Upper lobe of left lung (tissue), 6 donors: ENCODE results near the gene PGGT1B. TPM values are rescaled to one million over a fixed set of nuclear protein-coding genes. Genes with fewer than 3 reads are reported as not detected.
"Not testable (repeated sequence)": the region's sequence is repeated elsewhere in the genome, so short reads cannot be mapped to it uniquely, and the experiment has no call there.

Source experiments
- ATAC-seq, 2 donors: fragments of 200-7000 bp; cut with Tn5 transposase; one replicate each; pipeline ENCODE4 v1.9.1; 2022; ENCODE audit warnings: mild to moderate bottlenecking in 2 of 2, moderate library complexity in 2 of 2; ENCODE audit not compliant: low FRiP score in 2 of 2
- DNase-seq, 2 donors: peaks; one replicate each; pipeline ENCODE4 v3.0.0-alpha.2; 2019 to 2020
- H3K27ac ChIP-seq, 4 donors: fragments of 200-600 bp; sonication (generic); one replicate each; pipeline ENCODE4 v1.5.1; 2016 to 2019
- H3K27me3 ChIP-seq, 4 donors: fragments of 200-600 bp; sonication (generic); one replicate each; pipeline ENCODE4 v1.5.1; 2017 to 2019
- H3K36me3 ChIP-seq, 4 donors: fragments of 200-600 bp; sonication (generic); one replicate each; pipeline ENCODE4 v1.5.1; 2016 to 2019
- H3K4me1 ChIP-seq, 4 donors: fragments of 200-600 bp; sonication (generic); one replicate each; pipeline ENCODE4 v1.5.1; 2018 to 2019
- H3K4me3 ChIP-seq, 4 donors: fragments of 200-600 bp; sonication (generic); one replicate each; pipeline ENCODE4 v1.5.1; 2017 to 2019; ENCODE audit warnings: mild to moderate bottlenecking in 2 of 4, moderate library complexity in 1 of 4
- H3K9me3 ChIP-seq, 4 donors: fragments of 200-600 bp; sonication (generic); one replicate each; pipeline ENCODE4 v1.5.1; 2018 to 2019
- EP300 ChIP-seq, 4 donors: sonication (generic); formaldehyde crosslinking; IDR thresholded peaks; one replicate each; pipeline ENCODE4 v1.5.1; 2017; ENCODE audit warnings: antibody characterized with exemption in 4 of 4, control low read depth in 2 of 4
- POLR2A ChIP-seq, 4 donors: fragments of 450-650 bp; IDR thresholded peaks; one replicate each; pipeline ENCODE4 v1.5.1; 2016 to 2017; ENCODE audit warnings: antibody characterized with exemption in 4 of 4, mild to moderate bottlenecking in 2 of 4
- POLR2AphosphoS5 ChIP-seq, 2 donors: sonication (generic); formaldehyde crosslinking; IDR thresholded peaks; one replicate each; pipeline ENCODE4 v1.5.1; 2017; ENCODE audit warnings: antibody characterized with exemption in 2 of 2
- WGBS, 2 donors: methylation state at CpG; one replicate each; pipeline ENCODE4 v1.1.5; 2017 to 2018; 5-methylcytosine and 5-hydroxymethylcytosine counted together
- total RNA-seq, 6 donors: library from RNA; depleted of rRNA in 4 of 6; stranded (reverse); fragments of >200 nt in 4 of 6; gene quantifications; one replicate each; pipeline versions ENCODE4 v1.1.0 to v1.2.1, GENCODE V29; 2016 to 2021
- TF ChIP-seq, protein P1 (sequence below), 6 experiments: fragments of 450-650 bp in 4 of 6; fragments of 200-600 bp in 2 of 6; sonication (generic) in 2 of 6; IDR thresholded peaks; one replicate each; pipeline ENCODE4 v1.5.1; 2016 to 2019; ENCODE audit warnings: antibody characterized with exemption in 6 of 6
- donor health status: DM: no; HTN: no; CAD: no; lungs with moderate emphysema.
- donor health status: DM: no; HTN: yes; CAD: no; lungs with severe emphysema.

PGGT1B gene
- total RNA-seq, 6 donors from 2014 or later: 3.9 to 48.2 (median 22.5) TPM

DNA sequence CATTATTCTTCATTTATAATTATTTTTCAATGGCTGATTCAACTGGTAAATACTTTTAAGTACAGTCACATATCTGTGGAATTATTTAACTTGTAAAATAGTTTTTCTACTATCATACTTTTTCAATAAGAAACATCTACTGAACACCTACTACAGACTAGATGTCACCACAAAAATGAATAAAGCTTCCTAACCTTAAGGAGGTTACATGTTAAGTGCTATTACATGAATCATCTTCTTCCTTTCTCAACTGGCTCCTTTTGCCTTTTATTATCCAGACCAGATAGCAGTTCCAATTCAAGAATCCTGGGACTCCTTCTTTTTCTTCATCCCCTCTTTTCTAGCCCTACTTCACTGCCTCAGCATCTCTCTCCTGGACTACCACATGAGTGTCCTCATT, 4.7 kb downstream of the PGGT1B start:
- ATAC-seq: no peak
- Histone ChIP-seq H3K4me1 (peaks cover 15 to 42% (median 22%) of the 10 kb centered on the region in 4 donors), H3K4me3 (no peak overlapping the region), H3K36me3 (no peaks in the 10 kb centered on the region), H3K27me3 (no peaks in the 10 kb centered on the region), H3K9me3 (no peaks in the 10 kb centered on the region), H3K27ac (no peak overlapping the region)
- TF ChIP-seq EP300 (IDR thresholded peaks at IDR 0.05): no peak
- TF ChIP-seq POLR2AphosphoS5 (IDR thresholded peaks at IDR 0.05): no peak
- TF ChIP-seq POLR2A (IDR thresholded peaks at IDR 0.05): no peak
- TF ChIP-seq, protein P1, sequence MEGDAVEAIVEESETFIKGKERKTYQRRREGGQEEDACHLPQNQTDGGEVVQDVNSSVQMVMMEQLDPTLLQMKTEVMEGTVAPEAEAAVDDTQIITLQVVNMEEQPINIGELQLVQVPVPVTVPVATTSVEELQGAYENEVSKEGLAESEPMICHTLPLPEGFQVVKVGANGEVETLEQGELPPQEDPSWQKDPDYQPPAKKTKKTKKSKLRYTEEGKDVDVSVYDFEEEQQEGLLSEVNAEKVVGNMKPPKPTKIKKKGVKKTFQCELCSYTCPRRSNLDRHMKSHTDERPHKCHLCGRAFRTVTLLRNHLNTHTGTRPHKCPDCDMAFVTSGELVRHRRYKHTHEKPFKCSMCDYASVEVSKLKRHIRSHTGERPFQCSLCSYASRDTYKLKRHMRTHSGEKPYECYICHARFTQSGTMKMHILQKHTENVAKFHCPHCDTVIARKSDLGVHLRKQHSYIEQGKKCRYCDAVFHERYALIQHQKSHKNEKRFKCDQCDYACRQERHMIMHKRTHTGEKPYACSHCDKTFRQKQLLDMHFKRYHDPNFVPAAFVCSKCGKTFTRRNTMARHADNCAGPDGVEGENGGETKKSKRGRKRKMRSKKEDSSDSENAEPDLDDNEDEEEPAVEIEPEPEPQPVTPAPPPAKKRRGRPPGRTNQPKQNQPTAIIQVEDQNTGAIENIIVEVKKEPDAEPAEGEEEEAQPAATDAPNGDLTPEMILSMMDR (IDR thresholded peaks at IDR 0.05): no peak
- no peak for DNase-seq

DNA sequence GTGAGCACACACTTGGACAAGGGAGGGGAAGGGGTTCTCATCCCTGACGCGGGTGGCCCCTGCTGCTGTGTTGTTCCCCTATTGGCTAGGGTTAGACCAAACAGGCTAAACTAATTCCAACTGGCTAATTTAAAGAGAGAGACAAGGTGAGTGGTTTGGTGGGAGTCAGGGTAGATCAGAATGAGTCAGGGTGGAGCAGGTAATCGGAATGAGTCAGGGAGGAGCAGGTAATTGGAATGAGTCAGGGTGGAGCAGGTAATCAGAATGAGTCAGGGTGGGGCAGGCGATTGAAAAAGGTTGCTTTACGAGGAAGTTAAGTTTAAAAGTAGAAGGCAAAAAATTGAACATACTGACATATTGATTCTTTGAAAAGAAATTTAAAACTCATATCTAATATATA, 13.3 kb downstream of the PGGT1B start:
- H3K4me1 ChIP-seq: peaks cover 0 to 10% (median 6%) of the 10 kb centered on the region in 4 donors
- ATAC-seq: not testable (repeated sequence)
- 69 to 78% methylated on average over 5 of the region's 5 CpGs for WGBS, 2 donors

DNA sequence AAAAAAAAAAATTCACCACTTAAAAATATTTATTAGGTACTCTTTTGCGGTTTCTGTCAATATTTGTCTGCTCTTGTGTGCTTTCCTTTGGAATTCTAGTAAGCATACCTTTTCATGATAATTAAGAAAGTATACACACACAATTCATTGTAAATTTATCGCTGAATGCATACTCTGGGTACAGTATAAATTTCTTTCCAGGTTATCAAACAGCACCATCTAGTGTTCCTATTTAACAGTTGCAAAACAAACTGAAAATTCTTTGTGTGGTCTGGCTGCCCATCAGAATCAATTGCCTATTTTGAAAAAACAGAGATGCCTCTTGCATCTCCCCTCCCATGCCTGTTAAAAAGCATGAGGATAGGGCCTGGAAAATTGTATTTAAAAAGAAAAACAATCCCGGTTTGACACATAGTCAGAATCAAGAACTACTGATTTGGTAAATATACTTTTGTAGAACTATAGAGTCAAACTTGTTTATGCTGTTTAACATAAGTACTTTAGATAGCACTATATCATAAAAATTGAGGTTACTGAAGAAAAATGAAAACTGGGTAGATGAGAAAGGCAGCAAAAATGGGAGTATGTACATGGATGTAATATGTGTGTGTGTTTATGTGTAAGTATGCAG, 16.2 kb downstream of the PGGT1B start:
- Histone ChIP-seq H3K9me3 (no peaks in the 10 kb centered on the region), H3K36me3 (peaks cover 0 to 9% (median 0%) of the 10 kb centered on the region in 4 donors), H3K4me3 (no peak overlapping the region), H3K27me3 (no peaks in the 10 kb centered on the region), H3K4me1 (peaks cover 8 to 10% (median 9%) of the 10 kb centered on the region in 4 donors), H3K27ac (no peak overlapping the region)
- DNase-seq: no peak
- ATAC-seq: peak in 1 of 2 donors; percentile 57
- WGBS, 2 donors: 33 to 36% methylated on average over 3 of the region's 3 CpGs
- TF ChIP-seq POLR2A (IDR thresholded peaks at IDR 0.05): no peak
- TF ChIP-seq, protein P1 (IDR thresholded peaks at IDR 0.05): peak; percentile 31 to 63 (median 58)

More for the DNA sequence above, 13.3 kb downstream of the PGGT1B start:
- H3K9me3 ChIP-seq, H3K4me3 ChIP-seq, H3K27me3 ChIP-seq, H3K27ac ChIP-seq, DNase-seq, H3K36me3 ChIP-seq: not testable (repeated sequence)

DNA sequence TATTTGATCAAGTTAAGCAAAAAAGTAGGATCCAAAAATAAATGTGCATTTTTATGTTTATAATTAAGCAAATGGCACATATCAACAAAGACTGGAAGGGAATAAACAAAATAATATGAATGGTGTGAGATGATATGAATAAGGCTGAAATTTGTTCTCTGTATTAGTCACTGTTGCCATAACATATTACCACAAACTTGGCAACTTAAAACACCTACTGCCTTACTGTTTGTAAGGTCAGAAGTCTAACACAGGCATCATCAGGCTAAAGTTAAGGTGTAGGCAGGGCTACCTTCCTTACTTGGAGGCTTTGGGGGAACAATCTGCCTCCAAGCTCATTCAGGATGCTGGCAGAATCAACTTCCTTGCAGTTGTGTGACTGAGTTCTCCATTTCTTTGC, 19.3 kb downstream of the PGGT1B start:
- Histone ChIP-seq H3K4me1 (peaks cover 0 to 10% (median 6%) of the 10 kb centered on the region in 4 donors), H3K9me3 (no peaks in the 10 kb centered on the region), H3K4me3 (no peak overlapping the region), H3K27me3 (no peaks in the 10 kb centered on the region), H3K27ac (no peak overlapping the region), H3K36me3 (peaks cover 0 to 29% (median 10%) of the 10 kb centered on the region in 4 donors)
- no peak for ATAC-seq
- TF ChIP-seq POLR2AphosphoS5 (IDR thresholded peaks at IDR 0.05) (no peak), POLR2A (IDR thresholded peaks at IDR 0.05) (no peak), EP300 (IDR thresholded peaks at IDR 0.05) (no peak)
- TF ChIP-seq, protein P1 (IDR thresholded peaks at IDR 0.05): no peak
- no peak for DNase-seq

DNA sequence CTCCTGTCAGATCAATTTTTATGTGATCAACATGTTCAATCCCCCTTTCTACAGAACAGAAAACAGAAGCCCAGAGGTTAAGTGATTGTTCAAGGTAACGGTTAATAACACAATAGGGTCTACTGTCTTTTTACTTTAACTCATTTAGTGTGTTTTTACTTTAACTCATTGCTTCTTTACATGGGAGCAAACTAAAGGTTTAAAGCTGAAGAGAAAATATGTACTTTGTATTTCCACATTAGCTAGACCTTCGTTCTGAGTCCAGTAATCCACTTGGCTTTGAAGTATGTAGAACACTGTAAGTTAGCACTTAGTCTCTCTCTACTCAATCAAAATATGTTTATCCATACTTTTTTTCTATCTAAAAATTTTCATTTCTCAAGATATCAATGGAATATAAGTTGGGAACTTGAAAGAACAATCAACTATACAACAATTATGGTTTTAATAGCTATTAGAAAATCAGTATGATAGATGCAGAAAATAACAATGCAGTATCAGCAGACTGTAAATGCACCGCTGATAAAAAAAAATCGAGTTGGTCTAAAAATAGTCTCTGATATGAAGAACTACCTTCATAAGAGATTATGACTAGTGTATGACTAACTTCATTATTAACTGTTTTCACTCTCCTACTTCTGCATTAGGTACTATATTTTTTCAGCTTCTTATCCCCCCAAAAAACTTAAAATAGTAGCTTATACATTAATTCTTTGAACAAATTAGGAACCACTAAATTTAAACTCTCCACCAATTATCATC, 20.6 kb downstream of the PGGT1B start:
- Histone ChIP-seq H3K27ac (no peak overlapping the region), H3K27me3 (no peaks in the 10 kb centered on the region), H3K36me3 (peaks cover 0 to 32% (median 10%) of the 10 kb centered on the region in 4 donors), H3K4me3 (no peak overlapping the region), H3K9me3 (no peaks in the 10 kb centered on the region), H3K4me1 (peaks cover 0 to 10% (median 6%) of the 10 kb centered on the region in 4 donors)
- no peak for DNase-seq
- ATAC-seq: no peak
- 60 to 69% methylated on average over 4 of the region's 4 CpGs for WGBS, 2 donors
- TF ChIP-seq, protein P1 (IDR thresholded peaks at IDR 0.05): no peak
- TF ChIP-seq POLR2A (IDR thresholded peaks at IDR 0.05) (no peak), POLR2AphosphoS5 (IDR thresholded peaks at IDR 0.05) (no peak), EP300 (IDR thresholded peaks at IDR 0.05) (no peak)
